NCI-H2196 (cell line): ENCODE measurements around the gene CD276.
"Not testable (repeated sequence)": the region's sequence is repeated elsewhere in the genome, so short reads cannot be mapped to it uniquely, and the experiment has no call there.

Experiments used
- DNase-seq: peaks from one replicate; lab custom pipeline; 2025; ENCODE audit not compliant: unreplicated experiment; lab: John Stamatoyannopoulos, UW

The CD276 gene

GRCh38 chr15:73683777-73684580 is at the start of gene CD276:
TSS of gene CD276 (plus strand) at chr15:73684383. CDS start at chr15:73699640, 15,257 bp downstream.
- peak; percentile 38 for DNase-seq

- no peak for DNase-seq
Observed at GRCh38 chr15:73637527-73637926, 46.7 kb upstream of the CD276 start.

- not testable (repeated sequence) for DNase-seq
Observed at GRCh38 chr15:73639464-73639863, 44.7 kb upstream of the CD276 start.

GRCh38 chr15:73647259-73648013 is 36.7 kb upstream of the CD276 start:
- no peak for DNase-seq

GRCh38 chr15:73648014-73648295 is 36.2 kb upstream of the CD276 start:
- no peak for DNase-seq

GRCh38 chr15:73650416-73651126 is 33.6 kb upstream of the CD276 start:
- no peak for DNase-seq

- no peak for DNase-seq
Observed at GRCh38 chr15:73654659-73655058, 29.5 kb upstream of the CD276 start.

- DNase-seq = no peak
Observed at GRCh38 chr15:73655724-73656123, 28.5 kb upstream of the CD276 start.

GRCh38 chr15:73658645-73659044 is 25.5 kb upstream of the CD276 start:
- DNase-seq = no peak

- DNase-seq = no peak
Observed at GRCh38 chr15:73660455-73660854, 23.7 kb upstream of the CD276 start.

GRCh38 chr15:73674587-73674986 is 9.6 kb upstream of the CD276 start:
- DNase-seq = no peak

GRCh38 chr15:73677146-73677607 is 7.0 kb upstream of the CD276 start:
- peak; percentile 46 for DNase-seq

- no peak for DNase-seq
Observed at GRCh38 chr15:73677733-73678132, 6.5 kb upstream of the CD276 start.

- DNase-seq = no peak
Observed at GRCh38 chr15:73678498-73678897, 5.7 kb upstream of the CD276 start.

GRCh38 chr15:73679180-73679579 is 5.0 kb upstream of the CD276 start:
- DNase-seq = no peak

GRCh38 chr15:73679964-73680363 is 4.2 kb upstream of the CD276 start:
- no peak for DNase-seq

GRCh38 chr15:73680549-73680948 is 3.6 kb upstream of the CD276 start:
- no peak for DNase-seq

- DNase-seq = no peak
Observed at GRCh38 chr15:73681063-73681462, 3.1 kb upstream of the CD276 start.

GRCh38 chr15:73681856-73682599 is 2.2 kb upstream of the CD276 start:
- DNase-seq = no peak

GRCh38 chr15:73682600-73683090 is 1.5 kb upstream of the CD276 start:
- no peak for DNase-seq

- DNase-seq = no peak
Observed at GRCh38 chr15:73683257-73683776, 866 bp upstream of the CD276 start.
